Lung microvascular endothelial cell (primary cell): ENCODE data around the gene TMEM52. TPM values are rescaled to one million over a fixed set of nuclear protein-coding genes. Genes with fewer than 3 reads are reported as not detected.

ENCODE experiments used
- DNase-seq, 2 donors: peaks; one replicate each; pipeline versions ENCODE4 v3.0.0 to v3.0.0-alpha.2; 2010; ENCODE audit warnings: low read depth in 2 of 2
- total RNA-seq: library from RNA; depleted of rRNA; stranded (reverse); fragments of >200 nt; gene quantifications from 2 replicates; pipeline ENCODE4 v1.2.1, GENCODE V29; 2014

Gene TMEM52
- total RNA-seq, 1 donor from 2014 or later = 0.20 TPM

DNA sequence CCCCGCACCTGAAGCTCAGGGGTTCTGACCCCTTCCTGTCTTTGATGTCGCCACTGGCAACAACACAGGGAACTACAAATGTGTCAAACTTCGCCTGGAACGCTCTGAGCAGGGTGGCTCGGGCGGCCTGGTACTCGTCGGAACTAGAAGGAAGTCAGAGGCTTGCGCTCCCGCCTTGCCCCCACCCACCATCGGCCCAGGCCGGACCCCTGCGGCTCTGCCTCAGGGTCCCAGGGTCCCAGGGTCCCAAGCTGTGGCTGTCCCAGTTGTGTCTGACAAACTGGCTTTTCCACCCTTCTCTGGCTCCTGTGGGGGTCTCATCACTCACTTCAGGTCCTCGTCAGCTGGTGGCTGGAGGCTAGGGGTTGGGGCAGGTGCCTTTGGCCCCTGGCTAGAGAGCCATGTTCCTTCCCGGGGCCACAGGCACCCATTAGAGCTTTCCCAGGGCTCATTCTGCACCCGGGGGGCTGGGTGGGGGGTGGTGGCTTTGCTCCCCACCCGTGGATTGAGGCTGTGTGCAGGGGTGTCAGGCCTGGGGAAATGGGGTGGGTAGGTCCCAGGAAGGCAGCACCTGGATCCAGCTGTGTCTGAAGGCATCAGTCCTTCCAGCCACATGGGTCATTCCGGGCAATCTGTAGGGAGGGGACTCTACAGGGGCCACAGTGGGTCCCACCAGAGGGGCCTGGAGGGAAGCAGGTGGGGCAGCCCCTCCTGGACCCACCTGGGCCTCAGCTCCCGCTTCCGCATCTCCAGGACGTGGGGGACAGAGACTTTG is 8.0 kb upstream of the TMEM52 start:
- no peak for DNase-seq

DNA sequence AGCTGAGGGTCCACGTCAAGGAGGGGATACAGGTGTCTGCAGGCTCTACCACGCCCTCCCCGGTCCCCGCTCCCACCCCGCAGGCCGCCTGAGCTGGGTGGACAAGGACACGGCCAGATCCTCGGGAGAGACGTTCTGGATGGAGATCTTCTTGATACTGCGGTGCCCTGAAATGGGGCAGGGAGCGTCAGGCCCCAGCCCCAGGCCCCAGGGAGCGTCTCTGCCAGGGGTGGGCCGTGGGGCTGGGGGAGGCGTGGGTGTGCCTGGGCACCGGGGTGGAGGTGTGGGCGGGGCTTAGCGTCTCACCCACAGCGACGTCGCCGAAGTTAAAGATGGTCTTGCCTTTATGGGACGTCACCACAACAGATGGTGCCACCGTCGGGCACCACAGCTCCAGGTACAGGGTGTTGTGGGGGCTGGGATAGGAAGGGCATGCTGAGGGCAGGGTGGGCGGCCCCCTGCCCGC is 7.3 kb upstream of the TMEM52 start:
- DNase-seq = no peak

DNA sequence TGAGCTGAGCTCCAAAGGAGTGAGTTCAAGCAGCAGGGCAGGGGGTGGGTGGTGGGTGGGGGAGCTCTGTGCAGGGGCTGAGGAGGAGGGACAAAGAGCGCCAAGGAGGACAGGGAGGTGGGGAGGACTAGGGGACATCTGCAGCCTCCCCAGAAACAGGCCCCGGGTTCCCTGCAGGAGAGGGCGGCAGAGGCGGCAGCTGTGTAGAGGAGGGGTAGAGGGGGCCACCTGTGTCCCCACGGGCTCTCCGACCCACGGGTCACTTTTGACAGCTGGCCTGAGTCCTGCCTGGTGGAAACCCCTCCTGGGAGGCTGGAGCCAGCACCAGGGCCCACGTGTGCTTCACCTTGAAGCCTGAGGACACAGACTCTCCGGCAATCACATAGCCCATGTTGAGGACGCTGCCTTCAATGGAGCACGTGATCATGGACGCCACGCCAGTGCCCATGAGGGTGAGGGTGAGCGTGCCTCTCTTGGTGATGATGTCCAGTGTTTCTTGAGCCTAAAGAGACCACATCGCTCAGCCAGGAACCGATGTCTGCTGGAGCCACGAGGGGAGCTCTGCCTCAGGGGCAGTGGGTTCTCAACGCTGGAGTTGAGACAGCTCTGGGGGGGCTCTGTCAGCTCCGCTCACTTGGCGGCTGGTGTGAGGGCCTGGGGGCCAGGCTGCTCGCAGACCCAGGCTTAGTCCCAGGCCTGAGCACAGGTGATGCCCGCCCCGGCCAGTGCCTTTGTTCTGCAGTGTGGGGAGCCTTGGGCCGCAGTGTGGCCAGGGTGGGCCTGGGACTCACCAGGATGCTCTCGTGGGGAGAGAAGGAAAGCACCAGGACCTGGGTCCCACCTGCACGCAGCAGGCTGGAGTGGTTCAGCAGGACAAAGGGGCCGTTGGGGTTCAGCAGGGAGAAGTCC is 6.6 kb upstream of the TMEM52 start:
- DNase-seq = no peak

DNA sequence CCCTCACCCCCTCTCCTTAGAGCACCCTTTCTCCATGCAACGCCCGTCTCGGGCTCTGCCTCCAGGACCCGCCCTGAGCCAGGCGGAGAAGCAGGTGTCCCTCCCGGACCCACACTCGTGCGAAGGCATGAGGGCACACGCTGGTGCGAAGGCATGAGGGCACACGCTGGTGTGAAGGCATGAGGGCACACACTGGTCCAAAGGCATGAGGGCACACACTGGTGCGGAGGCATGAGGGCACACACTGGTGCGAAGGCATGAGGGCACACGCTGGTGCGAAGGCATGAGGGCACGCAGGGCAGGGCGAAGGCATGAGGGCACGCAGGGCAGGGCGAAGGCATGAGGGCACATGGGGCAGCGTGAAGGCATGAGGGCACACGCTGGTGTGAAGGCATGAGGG is 5.8 kb upstream of the TMEM52 start:
- no peak for DNase-seq

DNA sequence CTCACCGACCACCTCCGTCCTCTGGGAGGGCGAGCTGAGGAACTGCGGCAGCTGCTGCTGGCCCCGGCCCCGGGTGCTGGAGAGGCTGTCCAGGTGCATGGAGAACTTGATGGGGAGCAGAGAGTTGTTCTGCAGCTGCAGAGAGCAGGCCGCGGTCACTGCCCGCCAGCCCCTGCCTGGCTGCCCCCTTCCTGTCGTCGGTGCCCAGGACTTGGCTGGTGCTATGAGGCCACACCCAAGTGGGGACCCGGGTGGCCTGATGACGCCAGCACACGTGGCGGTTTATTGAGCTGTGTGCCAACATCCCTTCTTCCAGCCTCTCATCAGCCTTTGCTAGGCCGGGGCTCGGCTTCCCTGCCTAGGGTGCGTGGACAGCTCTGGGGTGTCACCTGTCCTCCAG is 5.3 kb upstream of the TMEM52 start:
- DNase-seq = no peak

DNA sequence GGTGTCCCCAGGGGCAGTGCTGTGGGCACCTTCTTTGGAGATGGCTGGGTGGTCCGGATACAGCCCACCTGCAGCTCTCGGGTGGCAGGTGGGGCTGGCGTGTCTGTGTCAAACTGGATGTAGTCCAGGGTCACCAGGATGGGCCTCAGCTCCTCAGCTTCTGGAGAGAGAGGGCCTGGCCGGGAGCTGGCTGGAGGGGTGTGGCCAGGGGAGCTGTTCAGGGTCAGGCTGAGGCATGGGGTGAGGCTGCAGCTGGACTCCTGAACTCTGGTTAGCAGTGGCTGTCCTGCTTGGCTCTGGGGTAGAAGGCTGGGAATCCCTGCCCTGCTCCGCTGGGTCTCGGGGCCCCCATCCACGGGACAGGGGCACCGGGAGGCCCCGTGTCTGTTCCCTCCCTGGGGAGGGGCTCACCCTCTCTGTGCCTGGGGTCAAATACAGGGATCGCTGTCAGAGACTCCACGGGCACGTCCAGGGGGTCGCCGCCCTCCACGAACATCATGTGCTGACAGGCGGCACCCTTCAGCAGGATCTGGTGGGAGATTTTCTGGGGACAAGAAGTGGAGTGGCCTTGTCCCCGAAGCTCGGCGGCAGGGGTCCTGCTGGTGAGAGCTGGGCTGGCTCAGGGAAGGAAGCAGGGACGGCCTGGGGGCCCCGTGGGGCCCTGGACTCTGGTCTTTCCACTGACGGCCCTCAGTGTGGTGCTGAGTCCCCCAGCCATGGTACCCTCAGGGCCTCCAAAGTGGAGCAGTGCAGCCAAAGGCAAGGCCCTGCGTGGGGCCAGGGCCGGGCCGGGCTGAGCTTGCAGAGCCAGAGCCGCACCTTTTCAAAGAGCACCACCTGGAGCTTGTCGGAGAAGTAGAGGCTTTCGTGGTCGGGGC is 4.1 kb upstream of the TMEM52 start:
- DNase-seq = no peak

DNA sequence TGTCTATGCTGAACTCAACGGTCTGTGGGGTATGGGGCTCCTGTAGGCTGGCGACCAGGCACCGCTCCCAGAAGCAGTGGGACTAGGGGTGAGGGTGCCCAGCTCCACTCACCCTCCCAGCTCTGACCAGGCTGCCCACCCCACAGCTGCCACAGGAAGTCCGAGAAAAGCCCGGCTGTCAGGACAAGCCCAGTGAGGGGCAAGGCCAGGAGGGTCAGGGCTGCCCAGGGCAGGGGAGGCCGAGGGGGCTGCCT is 3.5 kb upstream of the TMEM52 start:
- DNase-seq = no peak

DNA sequence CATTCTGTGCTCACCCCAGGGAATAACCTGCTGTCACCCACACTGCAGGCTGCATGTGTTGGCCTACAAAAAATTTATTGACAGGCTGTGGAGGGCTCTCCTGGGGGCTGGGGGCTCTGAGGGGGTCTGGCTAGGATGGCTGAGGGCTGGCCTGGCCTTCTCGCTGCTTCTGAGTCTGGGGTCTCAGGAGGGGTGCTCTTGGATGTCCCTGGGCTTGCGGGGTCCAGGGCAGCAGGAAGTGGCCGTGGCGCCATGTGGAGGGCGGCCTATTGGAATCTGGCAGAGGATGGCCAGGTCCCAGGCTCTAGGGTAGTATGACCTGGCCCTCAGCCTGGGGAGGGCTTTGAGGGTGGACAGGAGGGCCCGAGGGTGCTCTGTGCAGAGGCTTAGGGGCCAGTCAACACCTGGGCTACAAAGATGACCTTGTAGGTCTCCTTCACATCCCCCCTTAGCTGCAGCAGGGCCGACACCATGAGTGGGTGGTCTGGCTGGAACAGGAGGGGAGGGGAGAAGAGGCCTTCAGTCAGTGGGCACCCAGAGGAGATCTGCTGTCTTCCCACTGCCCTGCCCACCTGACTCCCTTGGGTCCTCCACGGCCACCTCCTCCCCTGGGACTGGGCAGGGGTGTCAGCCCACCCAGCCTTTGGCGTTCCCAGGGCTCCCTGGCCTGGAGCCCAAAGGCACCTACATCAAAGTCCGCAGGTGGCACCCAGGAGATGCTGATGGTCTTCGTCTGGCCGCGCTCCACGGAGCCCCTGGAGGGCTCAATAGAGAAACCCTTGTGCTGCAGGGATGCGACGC is 3.0 kb upstream of the TMEM52 start:
- no peak for DNase-seq

DNA sequence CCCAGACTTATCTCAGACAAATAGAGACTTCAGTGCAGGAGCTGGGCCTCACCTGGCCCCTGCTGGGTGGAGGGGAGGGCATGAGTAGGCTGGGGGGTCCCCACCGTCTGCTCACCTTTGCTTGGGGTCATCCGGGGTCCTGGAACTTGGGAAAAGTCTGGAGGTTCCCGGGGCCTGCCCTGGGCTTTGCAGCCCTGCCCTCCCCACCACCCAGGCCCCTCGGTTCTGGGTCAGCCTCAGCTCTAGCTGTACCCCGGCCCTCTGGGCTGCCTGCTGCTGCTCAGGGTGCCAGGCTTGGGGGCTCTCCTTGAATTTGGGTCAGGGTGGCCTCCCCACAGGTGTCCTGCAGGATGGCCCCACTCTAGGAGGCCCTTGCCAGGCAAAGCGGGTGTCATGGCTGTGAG is 2.4 kb upstream of the TMEM52 start:
- no peak for DNase-seq

DNA sequence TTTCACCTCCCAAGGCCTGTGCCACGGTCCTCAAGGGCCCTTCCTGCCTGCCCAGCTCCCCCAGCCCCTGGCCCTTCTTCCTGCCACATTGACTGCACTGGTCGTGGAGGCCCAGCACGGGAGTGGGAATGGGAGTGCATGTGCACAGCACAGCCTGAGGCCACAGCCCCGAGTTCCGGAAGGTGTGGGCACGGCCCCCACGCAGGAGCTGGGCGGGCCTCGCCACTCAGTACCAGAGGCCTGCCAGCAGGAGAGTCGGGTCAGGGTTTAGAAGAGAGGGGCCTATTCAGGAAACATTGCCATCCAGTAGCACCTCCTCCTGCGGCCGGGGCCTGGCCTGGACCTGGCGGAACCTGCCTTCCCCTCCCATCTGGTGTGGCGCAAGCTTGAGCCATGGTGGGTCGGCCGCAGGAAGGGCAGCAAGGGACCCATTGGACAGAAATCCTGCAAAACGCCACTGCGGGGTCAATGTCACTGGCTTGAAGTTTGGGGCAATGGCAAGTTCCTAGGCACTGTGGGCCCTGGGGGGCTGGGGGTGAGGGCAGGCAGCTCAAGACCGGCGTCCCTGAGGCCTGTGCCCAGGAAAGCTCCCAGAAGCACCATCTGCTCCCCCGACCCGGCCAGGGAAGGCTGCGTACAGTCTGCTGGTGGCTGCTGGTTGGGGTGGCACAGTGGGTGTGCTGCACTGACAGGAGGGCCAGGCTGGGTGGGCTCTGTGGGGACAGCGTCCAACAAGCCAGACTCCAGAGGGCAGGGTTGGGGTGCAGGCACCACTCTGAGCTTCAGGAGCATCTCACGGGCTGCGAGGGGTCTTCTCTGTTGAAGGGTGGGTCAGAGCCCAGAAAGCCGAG is 1.8 kb upstream of the TMEM52 start:
- DNase-seq = no peak

DNA sequence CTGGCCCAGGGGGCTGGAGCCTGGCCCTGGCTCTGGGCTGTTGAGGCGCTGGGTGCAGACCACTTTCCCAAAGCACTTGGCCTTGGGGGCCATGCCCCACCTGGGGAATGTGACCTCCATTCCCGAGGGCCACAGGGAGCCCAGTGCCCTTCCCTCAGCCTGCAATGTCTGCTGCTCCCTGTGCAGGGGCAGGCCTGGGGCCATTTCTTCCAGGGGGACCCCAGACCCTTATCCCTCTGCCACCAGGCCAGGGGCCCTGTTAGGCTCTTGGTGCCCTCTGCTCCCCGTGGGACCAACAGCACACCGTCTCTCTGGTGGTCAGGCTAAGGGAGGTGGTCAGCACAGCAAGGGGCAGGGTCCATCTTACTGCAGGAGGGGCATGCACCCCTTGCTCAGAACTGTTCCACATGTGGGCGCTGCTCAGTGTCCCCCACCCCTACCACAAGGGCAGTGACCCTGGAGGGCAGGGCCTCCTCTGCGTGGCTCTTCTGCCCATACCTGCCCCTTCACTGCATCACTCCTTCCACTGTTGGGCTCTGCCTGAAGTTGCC is 1.1 kb upstream of the TMEM52 start:
- DNase-seq = no peak

DNA sequence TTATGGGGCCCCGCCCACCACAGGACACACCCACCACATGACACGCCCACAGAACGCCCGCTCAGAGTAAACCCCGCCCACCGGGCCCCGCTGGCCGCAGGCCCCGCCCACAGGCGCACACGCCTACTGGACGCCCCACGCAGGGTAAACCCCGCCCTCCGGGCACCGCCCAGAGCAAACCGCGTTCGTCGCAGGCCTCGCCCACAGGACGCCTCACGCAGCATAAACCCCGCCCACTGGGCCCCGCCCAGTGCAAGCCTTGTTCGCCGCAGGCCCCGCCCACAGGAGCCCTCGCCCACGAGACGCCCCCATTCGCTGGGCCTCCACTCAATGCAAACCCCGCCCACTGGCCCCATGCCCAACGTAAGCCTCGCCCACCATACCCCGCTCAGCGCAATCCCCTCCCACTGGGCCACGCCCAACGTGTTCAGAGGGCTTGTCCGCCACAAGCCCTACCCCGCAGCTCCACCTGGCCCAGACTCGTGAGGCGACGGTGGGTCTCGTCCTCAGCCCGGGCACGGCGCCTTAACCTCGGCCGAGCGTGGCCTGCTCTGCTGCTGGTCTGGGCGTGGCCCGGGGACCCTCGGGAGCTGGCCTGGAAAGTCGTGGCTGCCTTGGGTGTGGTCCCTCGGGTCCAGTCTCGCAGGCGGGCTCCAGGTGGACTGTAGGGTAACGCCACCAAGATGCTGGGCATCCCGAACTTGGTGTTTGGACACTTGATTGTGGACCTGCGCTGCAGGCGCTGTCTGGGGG is 401 bp upstream of the TMEM52 start:
- peak; percentile 97 to 99 for DNase-seq

DNA sequence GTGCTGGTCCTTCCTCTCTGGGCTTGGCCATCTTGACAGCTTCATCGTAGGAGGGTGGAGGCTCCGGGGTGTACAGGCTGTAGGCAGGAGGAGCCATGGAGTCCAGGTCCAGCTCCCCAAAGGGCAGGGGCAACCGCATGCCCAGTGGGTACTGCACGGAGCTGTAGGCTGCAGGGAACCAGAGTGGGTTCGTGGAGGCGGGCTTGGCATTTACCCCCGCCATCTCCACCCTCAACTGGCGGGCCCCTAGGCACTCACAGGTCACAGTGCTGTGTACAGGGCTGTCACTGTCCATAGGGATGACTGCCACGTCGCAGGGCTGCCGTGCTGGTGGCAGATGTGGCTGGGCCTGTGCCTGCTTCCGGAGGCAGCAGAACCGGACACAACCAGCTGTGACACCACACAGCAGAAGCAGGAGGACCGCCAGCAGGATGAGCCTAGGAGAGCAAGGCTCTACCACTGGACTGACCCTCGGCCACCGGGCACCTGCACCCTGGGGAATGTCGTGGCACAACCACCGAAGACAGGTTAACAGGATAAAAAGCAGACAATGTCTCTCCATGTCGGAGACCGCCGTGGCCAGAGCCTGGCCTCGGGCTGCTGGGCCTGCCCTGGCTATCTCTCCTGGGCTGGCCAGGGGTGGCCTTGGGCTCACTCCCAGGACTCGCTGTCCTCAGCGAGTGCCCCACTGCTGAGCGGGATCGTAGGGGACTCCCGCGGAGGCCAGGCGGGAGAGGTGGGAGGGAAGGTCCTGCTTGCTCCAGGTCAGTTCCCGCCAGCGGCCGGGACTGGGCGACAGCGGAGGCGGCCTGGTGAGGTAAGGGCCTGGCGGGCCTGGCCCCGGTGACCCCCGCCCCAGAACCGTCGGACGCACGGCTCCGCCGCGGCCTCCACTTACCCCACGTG is 831 bp downstream of the TMEM52 start:
- DNase-seq = no peak

DNA sequence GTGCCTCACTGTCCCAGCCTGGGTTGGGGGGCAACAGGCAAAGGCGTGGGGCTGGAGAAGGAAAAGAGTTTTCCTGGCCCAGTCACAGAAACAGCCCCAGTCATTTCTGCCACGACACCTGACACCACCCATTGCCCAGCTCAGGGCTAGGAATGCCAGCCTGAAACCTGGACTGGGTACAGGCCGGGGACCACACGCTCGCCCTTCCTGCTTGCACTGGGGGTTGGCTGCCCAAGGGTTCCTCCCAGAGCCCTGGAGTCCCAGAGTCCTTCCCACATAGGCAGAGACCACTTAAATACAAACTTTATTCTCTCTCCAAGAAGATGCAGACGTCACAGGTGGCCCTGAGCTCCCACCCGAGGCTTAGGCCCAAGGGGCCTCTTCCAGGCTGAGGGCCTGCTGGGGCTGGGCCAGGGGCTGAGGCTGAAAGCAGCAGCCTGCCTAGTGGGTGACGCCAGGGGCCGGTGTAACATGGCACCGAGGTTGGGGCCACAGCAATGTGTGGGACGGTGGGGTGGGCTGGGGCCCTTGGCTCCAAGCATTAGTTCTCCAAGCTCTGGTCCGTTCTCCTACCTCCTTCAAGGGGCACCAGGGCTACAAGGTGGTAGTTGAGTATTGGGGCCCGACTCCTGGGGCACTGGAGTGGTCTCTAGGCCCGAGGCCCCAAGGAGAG is 1.6 kb downstream of the TMEM52 start:
- no peak for DNase-seq

DNA sequence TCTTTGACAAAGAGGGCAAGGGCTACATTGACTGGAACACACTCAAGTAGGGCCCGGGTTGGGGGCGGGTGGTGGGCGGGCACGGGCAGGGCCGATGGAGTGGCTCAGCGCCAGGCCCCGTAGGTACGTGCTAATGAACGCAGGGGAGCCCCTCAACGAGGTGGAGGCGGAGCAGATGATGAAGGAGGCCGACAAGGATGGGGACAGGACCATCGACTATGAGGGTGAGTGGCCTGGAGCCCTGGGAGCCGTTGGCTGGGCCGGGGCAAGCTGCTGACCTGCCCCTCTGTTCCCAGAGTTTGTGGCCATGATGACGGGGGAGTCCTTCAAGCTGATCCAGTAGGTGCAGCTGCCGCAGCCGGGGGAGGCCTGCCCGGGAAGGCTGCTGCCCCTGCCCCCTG is 2.2 kb downstream of the TMEM52 start:
- DNase-seq = no peak

DNA sequence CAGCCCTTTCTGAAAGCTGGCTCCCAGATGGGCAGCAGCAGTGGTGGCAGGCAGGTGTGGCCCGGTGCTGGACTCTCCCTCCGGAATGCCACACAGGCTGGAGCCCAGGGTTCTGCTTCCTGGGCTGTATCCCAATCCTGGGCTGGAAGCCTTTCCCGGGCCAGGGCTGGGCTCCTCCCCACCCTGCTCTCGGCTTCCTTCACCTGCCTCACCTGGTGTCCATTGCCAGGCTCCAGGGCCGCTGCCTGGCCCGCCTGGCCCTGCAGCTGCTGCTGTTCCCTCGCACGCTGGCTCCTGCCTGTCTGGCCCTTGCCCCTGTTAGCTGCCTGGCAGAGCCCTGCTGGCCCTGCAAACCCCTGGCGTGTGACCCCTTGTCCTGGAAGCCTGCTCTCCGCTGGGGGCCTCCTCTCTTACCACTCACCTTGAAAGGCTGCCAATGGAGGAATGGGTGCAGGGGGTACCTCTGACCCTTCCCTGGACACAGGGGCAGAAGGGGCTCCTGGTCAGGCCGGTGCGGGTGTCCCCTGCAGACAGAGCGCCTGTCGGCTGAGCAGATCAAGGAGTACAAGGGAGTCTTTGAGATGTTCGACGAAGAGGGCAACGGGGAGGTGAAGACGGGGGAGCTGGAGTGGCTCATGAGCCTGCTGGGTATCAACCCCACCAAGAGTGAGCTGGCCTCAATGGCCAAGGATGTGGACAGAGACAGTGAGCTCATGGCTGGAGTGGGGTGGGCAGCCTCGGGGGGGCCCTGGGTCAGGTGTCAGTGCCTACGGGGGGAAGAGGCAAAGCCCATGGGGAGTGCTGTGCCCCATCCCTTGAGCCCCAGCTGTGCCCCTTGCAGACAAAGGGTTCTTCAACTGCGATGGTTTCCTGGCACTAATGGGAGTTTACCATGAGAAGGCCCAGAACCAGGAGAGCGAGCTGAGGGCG is 2.9 kb downstream of the TMEM52 start:
- DNase-seq = no peak
